ENCODE data around the gene DPY19L3.

Gene DPY19L3

DNA sequence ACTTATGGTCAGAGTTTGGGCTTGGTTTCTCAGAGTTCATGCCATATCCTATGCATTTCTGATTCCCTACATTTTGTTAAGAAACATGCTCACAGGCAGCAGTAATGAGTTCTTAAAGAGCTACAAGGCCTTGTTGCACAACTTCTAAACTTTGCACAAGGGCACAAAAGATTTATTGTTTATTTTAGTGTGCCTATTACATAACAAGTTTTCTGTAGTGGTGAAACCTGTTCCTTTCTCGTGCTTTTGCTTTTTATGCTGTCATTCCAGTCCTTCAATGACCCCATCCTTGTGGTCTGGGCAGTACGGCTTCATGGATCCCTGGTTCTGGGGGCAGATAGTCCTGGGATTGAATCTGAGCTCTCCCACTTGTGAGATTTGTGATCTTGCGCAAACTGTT, 42.4 kb upstream of the DPY19L3 start:
- H3K4me2 ChIP-seq (ENCODE audit: low read length) = no peak overlapping the region
- H3K27me3 ChIP-seq (ENCODE audit: control insufficient read depth, low read length) = no peaks in the 10 kb centered on the region
- H3K9me3 ChIP-seq (ENCODE audit: control insufficient read depth, insufficient read depth, low read length) = no peaks in the 10 kb centered on the region
- no peaks in the 10 kb centered on the region for H3K4me1 ChIP-seq (ENCODE audit: control insufficient read depth, low read length)
- no peak overlapping the region for H3K27ac ChIP-seq (ENCODE audit: low read depth, low read length)
- peaks cover 10% of the 10 kb centered on the region; the same call in 1 of the 2 replicates for H4K20me1 ChIP-seq (ENCODE audit: control insufficient read depth, insufficient read depth, low read depth, low read length)
- H3K79me2 ChIP-seq (ENCODE audit: control insufficient read depth, low read length) = peaks cover 78% of the 10 kb centered on the region
- TF ChIP-seq EZH2phosphoT487 (IDR thresholded peaks at IDR 0.05; ENCODE audit: borderline replicate concordance, low read length) = no peak
- TF ChIP-seq, protein P1, sequence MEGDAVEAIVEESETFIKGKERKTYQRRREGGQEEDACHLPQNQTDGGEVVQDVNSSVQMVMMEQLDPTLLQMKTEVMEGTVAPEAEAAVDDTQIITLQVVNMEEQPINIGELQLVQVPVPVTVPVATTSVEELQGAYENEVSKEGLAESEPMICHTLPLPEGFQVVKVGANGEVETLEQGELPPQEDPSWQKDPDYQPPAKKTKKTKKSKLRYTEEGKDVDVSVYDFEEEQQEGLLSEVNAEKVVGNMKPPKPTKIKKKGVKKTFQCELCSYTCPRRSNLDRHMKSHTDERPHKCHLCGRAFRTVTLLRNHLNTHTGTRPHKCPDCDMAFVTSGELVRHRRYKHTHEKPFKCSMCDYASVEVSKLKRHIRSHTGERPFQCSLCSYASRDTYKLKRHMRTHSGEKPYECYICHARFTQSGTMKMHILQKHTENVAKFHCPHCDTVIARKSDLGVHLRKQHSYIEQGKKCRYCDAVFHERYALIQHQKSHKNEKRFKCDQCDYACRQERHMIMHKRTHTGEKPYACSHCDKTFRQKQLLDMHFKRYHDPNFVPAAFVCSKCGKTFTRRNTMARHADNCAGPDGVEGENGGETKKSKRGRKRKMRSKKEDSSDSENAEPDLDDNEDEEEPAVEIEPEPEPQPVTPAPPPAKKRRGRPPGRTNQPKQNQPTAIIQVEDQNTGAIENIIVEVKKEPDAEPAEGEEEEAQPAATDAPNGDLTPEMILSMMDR (IDR thresholded peaks at IDR 0.05; ENCODE audit: low read depth, low read length, poor library complexity, severe bottlenecking) = no peak
- no peaks in the 10 kb centered on the region for H3K9me2 ChIP-seq (replicated peaks; ENCODE audit: control insufficient read depth, low read length)
- peaks cover 2% of the 10 kb centered on the region; the same call in 1 of the 2 replicates for H3F3A ChIP-seq (ENCODE audit: control insufficient read depth, insufficient read depth)
- peaks cover 81% of the 10 kb centered on the region for H3K36me3 ChIP-seq (ENCODE audit: control insufficient read depth, low read length)
- H3K4me3 ChIP-seq (ENCODE audit: low read length) = no peak overlapping the region

DNA sequence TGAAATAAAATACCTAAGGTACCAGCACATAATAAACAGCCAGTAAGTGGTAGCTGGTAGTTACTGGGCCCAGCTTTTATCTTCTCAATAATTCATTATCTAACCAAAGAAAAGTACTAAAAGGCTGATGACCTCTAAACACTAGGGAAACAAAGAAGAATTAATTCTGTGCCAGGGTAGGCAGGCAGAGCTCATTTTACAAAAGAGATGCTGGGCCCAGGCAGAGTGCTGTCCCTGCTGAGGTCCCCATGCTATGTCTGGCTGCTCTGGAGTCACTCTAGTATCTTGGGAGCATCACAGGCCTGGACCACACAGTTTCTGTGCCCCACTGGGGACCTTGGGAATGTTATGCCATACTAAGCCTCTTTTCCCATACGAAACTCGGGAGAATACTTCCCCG, 41.9 kb upstream of the DPY19L3 start:
- peaks cover 2% of the 10 kb centered on the region; the same call in 1 of the 2 replicates for H3F3A ChIP-seq (ENCODE audit: control insufficient read depth, insufficient read depth)
- TF ChIP-seq, protein P1 (IDR thresholded peaks at IDR 0.05; ENCODE audit: low read depth, low read length, poor library complexity, severe bottlenecking) = no peak
- TF ChIP-seq EZH2phosphoT487 (IDR thresholded peaks at IDR 0.05; ENCODE audit: borderline replicate concordance, low read length) = no peak
- H3K9me3 ChIP-seq (ENCODE audit: control insufficient read depth, insufficient read depth, low read length) = no peaks in the 10 kb centered on the region
- no peak overlapping the region for H3K4me2 ChIP-seq (ENCODE audit: low read length)
- peaks cover 77% of the 10 kb centered on the region for H3K36me3 ChIP-seq (ENCODE audit: control insufficient read depth, low read length)
- H3K4me1 ChIP-seq (ENCODE audit: control insufficient read depth, low read length) = no peaks in the 10 kb centered on the region
- H3K27me3 ChIP-seq (ENCODE audit: control insufficient read depth, low read length) = no peaks in the 10 kb centered on the region
- no peaks in the 10 kb centered on the region for H3K9me2 ChIP-seq (replicated peaks; ENCODE audit: control insufficient read depth, low read length)
- H3K79me2 ChIP-seq (ENCODE audit: control insufficient read depth, low read length) = peaks cover 78% of the 10 kb centered on the region
- H3K4me3 ChIP-seq (ENCODE audit: low read length) = no peak overlapping the region
- 0 out of 2 replicates have a peak, but pooled peaks cover 9% of the 10 kb centered on the region for H4K20me1 ChIP-seq (ENCODE audit: control insufficient read depth, insufficient read depth, low read depth, low read length)
- H3K27ac ChIP-seq (ENCODE audit: low read depth, low read length) = no peak overlapping the region

DNA sequence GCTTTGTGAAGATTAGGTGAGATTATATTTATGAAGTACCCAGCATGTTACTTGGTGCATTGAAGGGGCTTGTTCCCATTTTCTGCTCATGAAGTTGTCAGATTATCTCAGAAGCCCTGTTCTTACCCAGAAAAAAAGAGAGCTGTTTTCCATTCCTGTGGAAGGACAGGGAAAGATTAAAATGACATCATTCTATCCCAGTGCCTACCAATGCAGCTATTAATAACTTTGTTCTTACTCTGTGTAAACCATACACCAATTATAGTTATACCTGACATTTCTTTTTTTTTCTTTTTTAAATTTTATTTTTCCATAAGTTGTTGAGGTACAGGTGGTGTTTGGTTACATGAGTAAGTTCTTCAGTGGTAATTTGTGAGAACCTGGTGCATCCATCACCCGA, 41.5 kb upstream of the DPY19L3 start:
- TF ChIP-seq, protein P1 (IDR thresholded peaks at IDR 0.05; ENCODE audit: low read depth, low read length, poor library complexity, severe bottlenecking) = no peak
- TF ChIP-seq EZH2phosphoT487 (IDR thresholded peaks at IDR 0.05; ENCODE audit: borderline replicate concordance, low read length) = no peak
- no peaks in the 10 kb centered on the region for H3K4me1 ChIP-seq (ENCODE audit: control insufficient read depth, low read length)
- peaks cover 78% of the 10 kb centered on the region for H3K79me2 ChIP-seq (ENCODE audit: control insufficient read depth, low read length)
- no peak overlapping the region for H3K4me3 ChIP-seq (ENCODE audit: low read length)
- H3K27me3 ChIP-seq (ENCODE audit: control insufficient read depth, low read length) = no peaks in the 10 kb centered on the region
- H4K20me1 ChIP-seq (ENCODE audit: control insufficient read depth, insufficient read depth, low read depth, low read length) = 0 out of 2 replicates have a peak, but pooled peaks cover 8% of the 10 kb centered on the region
- no peaks in the 10 kb centered on the region for H3K9me3 ChIP-seq (ENCODE audit: control insufficient read depth, insufficient read depth, low read length)
- peaks cover 2% of the 10 kb centered on the region; the same call in 1 of the 2 replicates for H3F3A ChIP-seq (ENCODE audit: control insufficient read depth, insufficient read depth)
- no peak overlapping the region for H3K27ac ChIP-seq (ENCODE audit: low read depth, low read length)
- H3K36me3 ChIP-seq (ENCODE audit: control insufficient read depth, low read length) = peaks cover 77% of the 10 kb centered on the region
- H3K4me2 ChIP-seq (ENCODE audit: low read length) = no peak overlapping the region
- H3K9me2 ChIP-seq (replicated peaks; ENCODE audit: control insufficient read depth, low read length) = no peaks in the 10 kb centered on the region

All from DOHH2 (cell line).